Panc1 (cell line): ENCODE results near the gene ADPRHL1.

Source experiments
- CTCF ChIP-seq: fragments of 450-650 bp; IDR thresholded peaks from 2 replicates; pipeline ENCODE4 v1.5.1; 2017; ENCODE audit warnings: mild to moderate bottlenecking
- POLR2AphosphoS5 ChIP-seq: IDR thresholded peaks from 2 replicates; pipeline ENCODE4 v1.6.1; 2012; ENCODE audit warnings: mild to moderate bottlenecking, low read depth, low read length, moderate library complexity
- SIN3A ChIP-seq: IDR thresholded peaks from 2 replicates; pipeline ENCODE4 v1.6.1; 2012; ENCODE audit warnings: low read depth, mild to moderate bottlenecking, low read length, moderate library complexity, borderline replicate concordance; ENCODE audit not compliant: insufficient read depth
- TCF7L2 ChIP-seq: IDR thresholded peaks from 2 replicates; pipeline ENCODE4 v1.6.1; 2011; ENCODE audit warnings: mild to moderate bottlenecking, low read depth, low read length, inconsistent platforms
- TF ChIP-seq, protein P1 (sequence below), 2 experiments: IDR thresholded peaks; 2 replicates each; pipeline ENCODE4 v1.6.1; 2011 to 2012; ENCODE audit warnings: low read depth in 2 of 2, control low read depth in 1 of 2, low read length in 1 of 2, mild to moderate bottlenecking in 1 of 2, moderate library complexity in 1 of 2; ENCODE audit not compliant: insufficient read depth in 1 of 2

DNA sequence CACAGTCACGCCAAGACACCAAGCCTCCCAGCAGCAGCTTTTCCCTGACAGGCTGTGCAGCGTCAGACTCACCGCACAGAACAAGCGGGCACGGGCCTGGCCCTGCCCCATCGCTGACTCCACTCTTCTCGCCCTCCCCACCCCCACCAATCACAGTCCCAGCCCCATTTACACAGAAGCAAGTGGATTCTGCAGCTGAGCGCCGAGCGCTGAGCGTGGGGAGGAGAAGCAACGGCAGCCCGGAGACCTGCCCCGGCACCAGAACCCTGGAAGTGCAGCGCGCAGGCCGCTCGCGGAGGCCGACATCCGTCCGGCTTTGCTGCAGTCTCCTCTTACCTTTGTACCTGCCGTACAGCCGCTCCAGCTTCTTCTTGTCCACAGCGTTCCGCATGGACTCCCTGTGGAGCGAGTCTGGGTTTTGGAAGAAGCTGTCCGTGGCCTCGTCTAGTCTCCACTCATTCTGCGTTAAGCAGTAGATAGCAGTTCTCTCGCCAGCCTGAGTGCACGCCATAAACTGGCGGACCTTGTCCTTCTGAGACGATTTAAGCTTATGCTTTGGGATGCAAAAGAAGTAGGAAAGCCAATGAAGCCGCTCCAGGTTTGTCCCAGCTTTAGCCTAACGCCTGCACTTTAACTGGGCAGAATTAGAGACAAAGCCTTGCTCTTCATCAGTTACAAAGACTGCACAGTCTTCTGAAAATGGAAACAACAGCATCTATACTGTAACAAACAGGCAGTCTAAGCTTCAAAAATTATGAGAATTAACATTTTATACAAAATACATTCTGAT lies 30.4 kb upstream of the ADPRHL1 start:
- TF ChIP-seq POLR2AphosphoS5: no peak
- TF ChIP-seq CTCF: no peak
- no peak for TF ChIP-seq TCF7L2
- TF ChIP-seq, protein P1, sequence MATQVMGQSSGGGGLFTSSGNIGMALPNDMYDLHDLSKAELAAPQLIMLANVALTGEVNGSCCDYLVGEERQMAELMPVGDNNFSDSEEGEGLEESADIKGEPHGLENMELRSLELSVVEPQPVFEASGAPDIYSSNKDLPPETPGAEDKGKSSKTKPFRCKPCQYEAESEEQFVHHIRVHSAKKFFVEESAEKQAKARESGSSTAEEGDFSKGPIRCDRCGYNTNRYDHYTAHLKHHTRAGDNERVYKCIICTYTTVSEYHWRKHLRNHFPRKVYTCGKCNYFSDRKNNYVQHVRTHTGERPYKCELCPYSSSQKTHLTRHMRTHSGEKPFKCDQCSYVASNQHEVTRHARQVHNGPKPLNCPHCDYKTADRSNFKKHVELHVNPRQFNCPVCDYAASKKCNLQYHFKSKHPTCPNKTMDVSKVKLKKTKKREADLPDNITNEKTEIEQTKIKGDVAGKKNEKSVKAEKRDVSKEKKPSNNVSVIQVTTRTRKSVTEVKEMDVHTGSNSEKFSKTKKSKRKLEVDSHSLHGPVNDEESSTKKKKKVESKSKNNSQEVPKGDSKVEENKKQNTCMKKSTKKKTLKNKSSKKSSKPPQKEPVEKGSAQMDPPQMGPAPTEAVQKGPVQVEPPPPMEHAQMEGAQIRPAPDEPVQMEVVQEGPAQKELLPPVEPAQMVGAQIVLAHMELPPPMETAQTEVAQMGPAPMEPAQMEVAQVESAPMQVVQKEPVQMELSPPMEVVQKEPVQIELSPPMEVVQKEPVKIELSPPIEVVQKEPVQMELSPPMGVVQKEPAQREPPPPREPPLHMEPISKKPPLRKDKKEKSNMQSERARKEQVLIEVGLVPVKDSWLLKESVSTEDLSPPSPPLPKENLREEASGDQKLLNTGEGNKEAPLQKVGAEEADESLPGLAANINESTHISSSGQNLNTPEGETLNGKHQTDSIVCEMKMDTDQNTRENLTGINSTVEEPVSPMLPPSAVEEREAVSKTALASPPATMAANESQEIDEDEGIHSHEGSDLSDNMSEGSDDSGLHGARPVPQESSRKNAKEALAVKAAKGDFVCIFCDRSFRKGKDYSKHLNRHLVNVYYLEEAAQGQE (IDR thresholded peaks at IDR 0.05; ENCODE audit: insufficient read depth in 1 of 2, low read depth in 2 of 2, low read length in 1 of 2): no peak
- TF ChIP-seq SIN3A: no peak
